Bronchial epithelial cell (primary cell): ENCODE data around the gene SUGCT. TPM values are rescaled to one million over a fixed set of nuclear protein-coding genes. Genes with fewer than 3 reads are reported as not detected.
A peak's percentile ranks its signal among the peaks of the same experiment; 100 is the strongest.
"Not testable (repeated sequence)": the region's sequence is repeated elsewhere in the genome, so short reads cannot be mapped to it uniquely, and the experiment has no call there.

ENCODE experiments used
- DNase-seq: peaks from one replicate; pipeline ENCODE4 v3.0.0-alpha.2; 2010; ENCODE audit warnings: low read depth
- FAIRE-seq: peaks from 2 replicates; lab custom pipeline; 2011; peaks lifted over from hg19 to GRCh38; lab: Jason Lieb, UNC
- H3K27me3 ChIP-seq: 2 replicates; pipeline ENCODE4 v1.5.1; 2011; ENCODE audit warnings: low read length; ENCODE audit not compliant: control insufficient read depth, insufficient read depth
- H3K36me3 ChIP-seq: 2 replicates; pipeline ENCODE4 v1.5.1; 2011; ENCODE audit warnings: low read length; ENCODE audit not compliant: control insufficient read depth, insufficient read depth
- H3K4me3 ChIP-seq: 2 replicates; pipeline ENCODE4 v1.5.1; 2011; ENCODE audit warnings: mild to moderate bottlenecking, low read depth, low read length, control low read depth
- total RNA-seq: library from RNA; depleted of rRNA; stranded (reverse); fragments of >200 nt; gene quantifications from 2 replicates; pipeline ENCODE4 v1.2.1, GENCODE V29; 2014
- TF ChIP-seq, protein P1 (sequence below): IDR thresholded peaks from 2 replicates; pipeline ENCODE4 v1.5.1; 2011; ENCODE audit warnings: mild to moderate bottlenecking, moderate library complexity, low read length, control low read depth, inconsistent platforms; ENCODE audit not compliant: insufficient read depth, severe bottlenecking

Gene SUGCT
- total RNA-seq, 1 donor from 2014 or later = 7.4 TPM

DNA sequence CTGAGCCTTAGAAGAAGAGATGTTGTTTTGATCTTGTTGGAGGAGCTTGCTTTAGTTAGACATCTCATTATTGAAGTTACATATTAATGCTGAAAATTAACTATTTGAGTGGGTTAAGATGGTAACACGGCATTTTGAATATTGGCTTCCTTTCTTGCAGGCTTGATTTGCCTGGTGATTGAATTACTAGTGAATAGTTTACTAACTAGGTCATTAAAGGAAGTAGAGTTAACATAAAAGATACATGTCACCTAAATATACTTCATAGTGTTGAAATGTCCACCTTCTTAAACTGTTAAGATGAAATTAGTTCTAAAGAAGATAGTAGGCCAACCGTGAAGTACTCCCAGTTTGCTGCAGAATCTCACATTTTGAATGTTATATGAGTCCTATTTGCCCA lies 18.9 kb upstream of the SUGCT start:
- no peaks in the 10 kb centered on the region for H3K27me3 ChIP-seq
- DNase-seq (peak; percentile 12), FAIRE-seq (no peak)
- H3K4me3 ChIP-seq = no peak overlapping the region
- no peaks in the 10 kb centered on the region for H3K36me3 ChIP-seq
- TF ChIP-seq, protein P1, sequence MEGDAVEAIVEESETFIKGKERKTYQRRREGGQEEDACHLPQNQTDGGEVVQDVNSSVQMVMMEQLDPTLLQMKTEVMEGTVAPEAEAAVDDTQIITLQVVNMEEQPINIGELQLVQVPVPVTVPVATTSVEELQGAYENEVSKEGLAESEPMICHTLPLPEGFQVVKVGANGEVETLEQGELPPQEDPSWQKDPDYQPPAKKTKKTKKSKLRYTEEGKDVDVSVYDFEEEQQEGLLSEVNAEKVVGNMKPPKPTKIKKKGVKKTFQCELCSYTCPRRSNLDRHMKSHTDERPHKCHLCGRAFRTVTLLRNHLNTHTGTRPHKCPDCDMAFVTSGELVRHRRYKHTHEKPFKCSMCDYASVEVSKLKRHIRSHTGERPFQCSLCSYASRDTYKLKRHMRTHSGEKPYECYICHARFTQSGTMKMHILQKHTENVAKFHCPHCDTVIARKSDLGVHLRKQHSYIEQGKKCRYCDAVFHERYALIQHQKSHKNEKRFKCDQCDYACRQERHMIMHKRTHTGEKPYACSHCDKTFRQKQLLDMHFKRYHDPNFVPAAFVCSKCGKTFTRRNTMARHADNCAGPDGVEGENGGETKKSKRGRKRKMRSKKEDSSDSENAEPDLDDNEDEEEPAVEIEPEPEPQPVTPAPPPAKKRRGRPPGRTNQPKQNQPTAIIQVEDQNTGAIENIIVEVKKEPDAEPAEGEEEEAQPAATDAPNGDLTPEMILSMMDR = no peak

DNA sequence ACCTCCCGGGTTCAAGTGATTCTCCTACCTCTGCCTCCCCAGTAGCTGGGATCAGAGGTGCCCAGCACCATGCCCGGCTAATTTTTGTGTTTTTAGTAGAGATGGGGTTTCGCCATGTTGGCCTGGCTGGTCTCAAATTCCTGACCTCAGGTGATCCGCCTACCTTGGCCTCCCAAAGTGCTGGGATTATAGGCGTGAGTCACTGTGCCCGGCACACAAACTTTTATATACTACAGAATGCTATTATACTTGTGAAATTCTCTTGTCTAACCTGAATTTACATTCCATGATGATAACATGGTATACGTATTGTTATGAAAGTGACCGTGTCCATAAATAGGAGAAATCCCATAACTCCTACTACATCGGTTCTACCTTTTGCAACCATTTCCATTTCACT lies 17.6 kb upstream of the SUGCT start:
- FAIRE-seq, H3K4me3 ChIP-seq, H3K27me3 ChIP-seq, H3K36me3 ChIP-seq: not testable (repeated sequence)
- peak; percentile 52 for DNase-seq

DNA sequence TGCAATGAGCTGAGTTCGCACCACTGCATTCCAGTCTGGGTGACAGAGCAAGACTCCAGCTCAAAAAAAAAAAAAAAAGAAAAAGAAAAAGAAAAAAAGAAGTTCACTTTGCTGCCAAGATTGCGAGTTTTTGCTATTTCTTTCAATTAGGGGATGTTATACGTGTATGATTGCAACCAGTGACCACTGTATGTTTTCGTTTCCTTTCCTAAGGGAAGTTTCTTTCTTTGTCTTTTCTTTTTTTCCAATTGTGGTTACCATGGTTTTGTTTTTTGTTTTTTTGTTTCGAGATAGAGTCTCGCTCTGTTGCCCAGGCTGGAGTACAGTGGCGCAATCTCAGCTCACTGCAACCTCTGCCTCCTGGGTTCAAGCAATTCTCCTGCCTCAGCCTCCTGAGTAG lies 16.6 kb upstream of the SUGCT start:
- H3K27me3 ChIP-seq, DNase-seq, FAIRE-seq, H3K36me3 ChIP-seq, H3K4me3 ChIP-seq: not testable (repeated sequence)

DNA sequence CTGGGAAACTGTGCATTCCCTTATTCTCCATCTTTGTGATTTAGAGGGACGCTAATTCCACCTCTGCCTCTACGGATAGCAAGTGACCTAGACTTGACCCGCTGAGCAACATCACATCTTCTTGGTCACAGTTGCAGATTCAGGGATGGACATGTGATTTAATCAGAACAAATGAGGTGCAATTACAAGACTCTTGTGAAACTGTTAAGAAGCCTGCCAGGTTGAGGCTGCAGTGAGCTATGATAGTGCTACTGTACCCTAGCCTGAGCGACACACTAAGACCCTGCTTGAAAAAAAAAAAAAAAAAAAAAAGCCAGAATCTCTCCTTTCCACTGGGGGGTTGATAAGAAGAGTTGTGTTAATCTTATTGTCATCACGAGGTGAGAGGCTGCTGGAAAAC lies 14.8 kb upstream of the SUGCT start:
- Histone ChIP-seq H3K4me3 (no peak overlapping the region), H3K27me3 (no peaks in the 10 kb centered on the region), H3K36me3 (no peaks in the 10 kb centered on the region)
- FAIRE-seq (no peak), DNase-seq (no peak)
- TF ChIP-seq, protein P1 = no peak

DNA sequence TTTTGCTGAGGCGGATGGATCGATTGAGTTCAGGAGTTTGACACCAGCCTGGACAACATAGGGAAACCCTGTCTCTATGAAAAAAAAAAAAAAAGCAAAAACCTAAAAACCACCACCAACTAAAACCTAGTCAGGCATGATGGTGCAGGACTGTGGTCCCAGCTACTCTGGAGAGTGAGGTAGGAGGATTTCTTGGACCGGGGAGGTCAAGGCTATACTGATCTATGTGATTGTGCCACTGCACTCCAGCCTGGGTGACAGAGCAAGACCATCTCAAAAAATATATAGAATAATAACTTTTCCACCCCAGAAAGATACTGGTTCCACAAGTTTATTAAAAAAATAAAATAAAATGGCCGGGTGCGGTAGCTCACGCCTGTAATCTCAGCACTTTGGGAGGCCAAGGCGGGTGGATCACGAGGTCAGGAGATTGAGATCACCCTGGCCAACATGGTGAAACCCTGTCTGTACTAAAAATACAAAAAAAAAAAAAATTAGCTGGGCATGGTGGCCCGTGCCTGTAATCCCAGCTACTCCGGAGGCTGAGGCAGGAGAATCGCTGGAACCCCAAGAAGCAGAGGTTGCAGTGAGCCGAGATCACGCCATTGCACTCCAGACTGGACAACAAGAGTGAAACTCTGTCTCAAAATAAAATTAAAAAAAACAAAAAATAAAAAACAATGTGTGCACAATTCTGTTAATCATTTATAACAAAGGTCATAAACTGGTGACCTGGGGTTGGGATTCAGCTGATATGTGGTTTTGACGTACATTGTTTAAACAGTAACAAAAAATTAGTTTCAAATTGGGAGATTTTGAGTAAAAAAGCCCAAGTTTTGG lies 12.5 kb upstream of the SUGCT start:
- DNase-seq, H3K4me3 ChIP-seq, FAIRE-seq, H3K27me3 ChIP-seq, H3K36me3 ChIP-seq: not testable (repeated sequence)

DNA sequence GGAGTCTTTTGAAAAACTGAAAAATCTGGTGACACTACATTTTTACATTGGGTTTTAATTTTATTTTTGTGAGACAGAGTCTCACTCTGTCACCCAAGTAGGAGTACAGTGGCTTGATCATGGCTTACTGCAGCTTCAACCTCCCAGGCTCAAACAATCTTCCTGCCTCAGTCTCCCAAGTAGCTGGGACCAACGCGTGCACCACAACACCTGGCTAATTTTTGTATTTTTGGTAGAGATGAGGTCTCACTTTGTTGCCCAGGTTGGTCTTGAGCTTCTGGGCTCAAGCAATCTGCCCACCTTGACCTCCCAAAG lies 11.9 kb upstream of the SUGCT start:
- no peaks in the 10 kb centered on the region for H3K27me3 ChIP-seq
- FAIRE-seq (no peak), DNase-seq (no peak)
- H3K4me3 ChIP-seq = no peak overlapping the region
- H3K36me3 ChIP-seq = no peaks in the 10 kb centered on the region
- TF ChIP-seq, protein P1 = no peak

DNA sequence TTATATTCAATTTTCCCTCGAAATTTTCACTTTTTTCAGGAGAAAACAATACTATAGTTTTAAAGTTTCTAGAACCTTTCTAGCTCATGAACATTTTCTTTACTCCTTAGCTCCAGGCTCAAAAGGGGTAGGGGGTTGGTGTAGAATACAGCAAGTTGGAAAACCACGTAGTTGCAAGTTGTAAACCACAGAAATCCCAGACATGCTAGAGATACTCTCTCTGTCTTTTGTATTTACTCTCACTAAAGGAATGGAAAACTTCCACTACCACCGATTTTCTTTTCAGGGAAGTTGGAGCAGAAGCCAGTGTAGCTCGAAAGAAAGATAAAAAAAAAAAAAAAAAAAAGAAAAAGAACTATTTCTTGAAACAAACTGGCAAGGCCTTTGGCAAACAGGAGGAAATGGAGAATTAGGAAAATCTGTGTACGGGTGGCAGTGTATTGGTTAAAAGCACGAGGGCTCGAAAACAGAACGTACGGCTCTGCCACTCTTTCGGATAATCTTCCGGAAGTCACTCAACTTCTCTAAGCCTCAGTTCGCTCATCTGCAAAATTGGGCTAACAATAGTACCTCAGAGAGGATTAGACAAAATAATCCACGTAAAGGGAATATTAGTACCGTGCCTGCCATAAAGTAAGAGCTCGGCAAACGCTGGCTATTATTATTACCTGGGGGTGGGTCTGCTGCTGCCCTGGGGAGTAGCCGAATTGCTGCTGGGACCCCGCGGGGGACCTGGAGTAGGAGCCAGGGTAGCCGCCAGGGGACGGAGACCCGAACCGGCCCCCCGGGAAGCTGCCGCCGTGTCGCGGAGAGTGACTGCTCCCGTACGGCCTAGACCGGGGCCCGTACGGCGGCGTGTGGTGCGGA lies 1.0 kb upstream of the SUGCT start:
- DNase-seq = peak; percentile 17
- peak overlapping the region; percentile 80 for H3K4me3 ChIP-seq
- TF ChIP-seq, protein P1 = no peak
- no peaks in the 10 kb centered on the region for H3K36me3 ChIP-seq
- no peaks in the 10 kb centered on the region for H3K27me3 ChIP-seq
- no peak for FAIRE-seq
